Prostate gland (tissue), 2 donors: ENCODE measurements around the gene CCNF. TPM values are rescaled to one million over a fixed set of nuclear protein-coding genes. Genes with fewer than 3 reads are reported as not detected.

Experiments
- DNase-seq: peaks from one replicate; pipeline ENCODE4 v3.0.0-alpha.2; 2019; ENCODE audit warnings: low spot score
- H3K27ac ChIP-seq, 2 donors: fragments of 200-600 bp; sonication (generic); 2 replicates each; pipeline ENCODE4 v1.5.1; 2017 to 2019
- H3K27me3 ChIP-seq: fragments of 200-600 bp; sonication (generic); replicated peaks from 2 replicates; pipeline ENCODE4 v1.5.1; 2019; ENCODE audit not compliant: insufficient read depth
- H3K36me3 ChIP-seq, 2 donors: fragments of 200-600 bp; sonication (generic); 1 replicate in 1 of 2; 2 replicates in 1 of 2; pipeline versions ENCODE4 v1.5.1 to v1.8.1; 2017 to 2019
- H3K4me1 ChIP-seq: fragments of 200-600 bp; sonication (generic); replicated peaks from 2 replicates; pipeline ENCODE4 v1.5.1; 2019
- H3K4me3 ChIP-seq, 2 donors: fragments of 200-600 bp; sonication (generic); 2 replicates each; pipeline ENCODE4 v1.5.1; 2017 to 2019
- H3K9me3 ChIP-seq: fragments of 200-600 bp; sonication (generic); 2 replicates; pipeline ENCODE4 v1.5.1; 2017
- CTCF ChIP-seq, 4 experiments: fragments of 200-600 bp in 2 of 4; fragments of 450-650 bp in 2 of 4; sonication (generic) in 2 of 4; IDR thresholded peaks; 1 replicate in 3 of 4; 2 replicates in 1 of 4; pipeline ENCODE4 v1.5.1; 2016 to 2019; ENCODE audit warnings: antibody characterized with exemption in 4 of 4, mild to moderate bottlenecking in 2 of 4, moderate library complexity in 2 of 4
- POLR2A ChIP-seq: fragments of 450-650 bp; IDR thresholded peaks from one replicate; pipeline ENCODE4 v1.6.1; 2016; ENCODE audit warnings: antibody characterized with exemption, mild to moderate bottlenecking
- POLR2AphosphoS5 ChIP-seq: sonication (generic); formaldehyde crosslinking; IDR thresholded peaks from one replicate; pipeline ENCODE4 v1.6.1; 2017; ENCODE audit warnings: antibody characterized with exemption
- WGBS: methylation state at CpG from one replicate; pipeline ENCODE4 v1.1.5; 2018; 5-methylcytosine and 5-hydroxymethylcytosine counted together
- intact Hi-C: fragments of 100-400 bp; cut with DNase I; formaldehyde crosslinking; loops from one replicate; pipeline ENCODE4 v1.14.2; 2022
- total RNA-seq, 2 donors: library from RNA; depleted of rRNA; stranded (reverse); fragments of >200 nt; gene quantifications; one replicate each; pipeline ENCODE4 v1.1.0, GENCODE V29; 2016

Gene CCNF
- total RNA-seq, 2 donors from 2014 or later = 7.3 to 8.0 TPM

- no peak for DNase-seq
- 76% methylated on average over 7 of the region's 7 CpGs for WGBS
- no peaks in the 10 kb centered on the region for H3K27me3 ChIP-seq
- H3K4me1 ChIP-seq = no peaks in the 10 kb centered on the region
- no peak overlapping the region for H3K4me3 ChIP-seq
- no peak overlapping the region for H3K27ac ChIP-seq
- H3K9me3 ChIP-seq = no peaks in the 10 kb centered on the region
- no peaks in the 10 kb centered on the region for H3K36me3 ChIP-seq
- TF ChIP-seq POLR2AphosphoS5 = no peak
- no peak for TF ChIP-seq POLR2A
- TF ChIP-seq CTCF (IDR thresholded peaks at IDR 0.05) = no peak
- intact Hi-C loops = no loop called here
These were observed 52.4 kb downstream of the CCNF start for GRCh38 chr16:2481676-2482075.

GRCh38 chr16:2482249-2482648, 53.0 kb downstream of the CCNF start:
- DNase-seq = no peak
- TF ChIP-seq CTCF (IDR thresholded peaks at IDR 0.05) (no peak), POLR2AphosphoS5 (no peak), POLR2A (no peak)
- H3K27ac ChIP-seq = peak overlapping the region; percentile 65 to 69
- H3K4me1 ChIP-seq = peaks cover 2% of the 10 kb centered on the region
- intact Hi-C loops = no loop called here
- 74% methylated on average over 13 of the region's 13 CpGs for WGBS
- no peak overlapping the region for H3K4me3 ChIP-seq
- H3K27me3 ChIP-seq = no peaks in the 10 kb centered on the region
- H3K36me3 ChIP-seq = no peaks in the 10 kb centered on the region
- no peaks in the 10 kb centered on the region for H3K9me3 ChIP-seq

GRCh38 chr16:2482708-2483534, 53.7 kb downstream of the CCNF start:
- intact Hi-C loops = no loop called here

GRCh38 chr16:2483939-2484897, 55.0 kb downstream of the CCNF start:
- Histone ChIP-seq H3K27me3 (no peaks in the 10 kb centered on the region), H3K36me3 (no peaks in the 10 kb centered on the region), H3K27ac (no peak overlapping the region), H3K4me3 (no peak overlapping the region), H3K4me1 (peaks cover 2% of the 10 kb centered on the region), H3K9me3 (no peaks in the 10 kb centered on the region)
- intact Hi-C loops = no loop called here
- TF ChIP-seq POLR2A (no peak), POLR2AphosphoS5 (no peak), CTCF (IDR thresholded peaks at IDR 0.05) (no peak)
- no peak for DNase-seq
- WGBS = 75% methylated on average over 16 of the region's 16 CpGs

More at GRCh38 chr16:2482708-2483534, 53.7 kb downstream of the CCNF start:
- Histone ChIP-seq H3K4me1 (peaks cover 2% of the 10 kb centered on the region), H3K27me3 (no peaks in the 10 kb centered on the region), H3K36me3 (no peaks in the 10 kb centered on the region), H3K9me3 (no peaks in the 10 kb centered on the region), H3K27ac (peak overlapping the region; percentile 65 to 69), H3K4me3 (peak overlapping the region in 1 of 2 donors; percentile 1)
- DNase-seq = peak; percentile 66
- 14% methylated on average over 32 of the region's 32 CpGs for WGBS
- no peak for TF ChIP-seq POLR2A
- no peak for TF ChIP-seq CTCF (IDR thresholded peaks at IDR 0.05)
- peak; percentile 57 for TF ChIP-seq POLR2AphosphoS5
